A549 (cell line): ENCODE data around the gene ADGRL3. TPM values are rescaled to one million over a fixed set of nuclear protein-coding genes. Genes with fewer than 3 reads are reported as not detected.

Experiments
- ATAC-seq, 2 experiments: fragments of 200-7000 bp in 1 of 2; fragments of >200 bp in 1 of 2; cut with Nextera tagmentation in 1 of 2; cut with Tn5 transposase in 1 of 2; 3 replicates each; pipeline versions ENCODE4 v1.8.0 to v1.9.1; 2018 to 2020; ENCODE audit warnings: mild to moderate bottlenecking in 1 of 2, moderate library complexity in 1 of 2
- CTCF ChIA-PET: fragments of 300-600 bp; sonication (Branson Sonifier 250); formaldehyde crosslinking; extraction: SDS; loops from one replicate; lab custom pipeline; 2021; ENCODE audit warnings: antibody characterized with exemption, inconsistent platforms; lab: Yijun Ruan, JAX
- POLR2A ChIA-PET: fragments of 350-600 bp; formaldehyde crosslinking; extraction: SDS; loops from one replicate; lab custom pipeline; 2021; ENCODE audit warnings: antibody characterized with exemption, inconsistent platforms; lab: Yijun Ruan, JAX
- DNase-seq, 2 experiments: peaks; one replicate each; pipeline versions ENCODE4 v3.0.0 to v3.0.0-alpha.2; 2011 to 2016; ENCODE audit warnings: low read depth in 1 of 2, low spot score in 1 of 2
- FAIRE-seq: peaks from 2 replicates; lab custom pipeline; 2011; peaks lifted over from hg19 to GRCh38; lab: Jason Lieb, UNC
- H3K27ac ChIP-seq, 2 experiments: fragments of >200 bp; sonication (Bioruptor Twin); formaldehyde crosslinking; 3 replicates each; pipeline ENCODE4 v1.5.1; 2016 to 2017
- H3K4me1 ChIP-seq: fragments of >200 bp; sonication (Bioruptor Twin); formaldehyde crosslinking; 3 replicates; pipeline ENCODE4 v1.6.1; 2016
- H3K4me2 ChIP-seq: fragments of >200 bp; sonication (Bioruptor Twin); formaldehyde crosslinking; 3 replicates; pipeline ENCODE4 v1.6.1; 2016
- H3K4me3 ChIP-seq: fragments of >200 bp; sonication (Bioruptor Twin); formaldehyde crosslinking; 3 replicates; pipeline ENCODE4 v1.5.1; 2016
- H3K9me3 ChIP-seq: fragments of >200 bp; sonication (Bioruptor Twin); formaldehyde crosslinking; 3 replicates; pipeline ENCODE4 v1.6.1; 2016
- BHLHE40 ChIP-seq: IDR thresholded peaks from 2 replicates; pipeline ENCODE4 v1.6.1; 2012; ENCODE audit warnings: low read depth, low read length, inconsistent platforms
- CBX2 ChIP-seq: fragments of 200-600 bp; sonication (generic); IDR thresholded peaks from 2 replicates; pipeline ENCODE4 v1.6.1; 2016; ENCODE audit warnings: low read depth, mild to moderate bottlenecking, borderline replicate concordance
- CBX8 ChIP-seq: fragments of 200-600 bp; sonication (generic); IDR thresholded peaks from 2 replicates; pipeline ENCODE4 v1.6.1; 2016
- CEBPB ChIP-seq, 2 experiments: fragments of >200 bp in 1 of 2; sonication (Bioruptor Twin) in 1 of 2; formaldehyde crosslinking in 1 of 2; IDR thresholded peaks; 2 replicates each; pipeline ENCODE4 v1.6.1; 2012 to 2016
- CHD2 ChIP-seq: fragments of 150-350 bp; IDR thresholded peaks from 2 replicates; pipeline ENCODE4 v1.6.1; 2014; ENCODE audit warnings: low read length; ENCODE audit not compliant: partially characterized antibody
- EHMT2 ChIP-seq: fragments of 200-600 bp; sonication (generic); IDR thresholded peaks from 2 replicates; pipeline ENCODE4 v1.6.1; 2016; ENCODE audit warnings: antibody characterized with exemption, low read depth, mild to moderate bottlenecking, moderate library complexity
- ELK1 ChIP-seq: fragments of 150-350 bp; IDR thresholded peaks from 2 replicates; pipeline ENCODE4 v1.6.1; 2014; ENCODE audit warnings: low read depth, mild to moderate bottlenecking, low read length
- EP300 ChIP-seq, 2 experiments: fragments of >200 bp; sonication (Bioruptor Twin); formaldehyde crosslinking; IDR thresholded peaks; 2 replicates in 1 of 2; 3 replicates in 1 of 2; pipeline ENCODE4 v1.6.1; 2016 to 2017
- FOSB ChIP-seq: fragments of 250-450 bp; sonication (Bioruptor Pico); IDR thresholded peaks from 2 replicates; pipeline ENCODE4 v1.5.0; 2020; ENCODE audit warnings: mild to moderate bottlenecking, moderate library complexity
- GATA3 ChIP-seq: IDR thresholded peaks from 2 replicates; pipeline ENCODE4 v1.6.1; 2012; ENCODE audit warnings: borderline replicate concordance
- HDAC2 ChIP-seq: fragments of 200-600 bp; sonication (generic); IDR thresholded peaks from 2 replicates; pipeline ENCODE4 v1.6.1; 2016
- HEYL ChIP-seq: fragments of 250-450 bp; sonication (Bioruptor Pico); IDR thresholded peaks from 2 replicates; pipeline ENCODE4 v1.8.0; 2021; ENCODE audit warnings: mild to moderate bottlenecking, moderate library complexity
- HOXB13 ChIP-seq: fragments of 250-450 bp; sonication (Bioruptor Pico); IDR thresholded peaks from 2 replicates; pipeline ENCODE4 v1.5.0; 2020; ENCODE audit warnings: low read depth, mild to moderate bottlenecking, moderate library complexity
- HOXB5 ChIP-seq: fragments of 250-450 bp; sonication (Bioruptor Pico); IDR thresholded peaks from 2 replicates; pipeline ENCODE4 v1.5.0; 2020; ENCODE audit warnings: mild to moderate bottlenecking, moderate library complexity
- JUN ChIP-seq, 2 experiments: fragments of >200 bp; sonication (Bioruptor Twin); formaldehyde crosslinking; IDR thresholded peaks; 2 replicates in 1 of 2; 3 replicates in 1 of 2; pipeline ENCODE4 v1.6.1; 2016 to 2017
- JUNB ChIP-seq: fragments of >200 bp; sonication (Bioruptor Twin); formaldehyde crosslinking; IDR thresholded peaks from 2 replicates; pipeline ENCODE4 v1.6.1; 2016
- KDM5A ChIP-seq: fragments of 200-600 bp; sonication (generic); IDR thresholded peaks from 2 replicates; pipeline ENCODE4 v1.6.1; 2016; ENCODE audit warnings: antibody characterized with exemption, mild to moderate bottlenecking
- MAZ ChIP-seq: fragments of 150-350 bp; IDR thresholded peaks from 2 replicates; pipeline ENCODE4 v1.6.1; 2014; ENCODE audit warnings: antibody characterized with exemption, low read depth, low read length, borderline replicate concordance
- MYC ChIP-seq: IDR thresholded peaks from 2 replicates; pipeline ENCODE4 v1.6.1; 2012; ENCODE audit warnings: mild to moderate bottlenecking, inconsistent platforms, low read length, improper control_type of control experiment, borderline replicate concordance
- NFE2L2 ChIP-seq: fragments of 150-350 bp; conservative IDR thresholded peaks from 2 replicates; pipeline ENCODE4 v1.6.1; 2014; ENCODE audit warnings: low read length
- NR3C1 ChIP-seq: fragments of >200 bp; sonication (Bioruptor Twin); formaldehyde crosslinking; IDR thresholded peaks from 3 replicates; pipeline ENCODE4 v1.6.1; 2017
- RARB ChIP-seq: fragments of 250-450 bp; sonication (Bioruptor Pico); IDR thresholded peaks from 2 replicates; pipeline ENCODE4 v1.8.0; 2021; ENCODE audit warnings: mild to moderate bottlenecking, moderate library complexity
- RFX5 ChIP-seq: fragments of 450-650 bp; IDR thresholded peaks from 2 replicates; pipeline ENCODE4 v1.7.1; 2014; ENCODE audit warnings: antibody characterized with exemption, mild to moderate bottlenecking, moderate library complexity
- RNF2 ChIP-seq: fragments of 200-600 bp; sonication (generic); IDR thresholded peaks from 2 replicates; pipeline ENCODE4 v1.6.1; 2016; ENCODE audit warnings: low read depth, mild to moderate bottlenecking, antibody characterized with exemption, moderate library complexity, borderline replicate concordance
- ZC3H11A ChIP-seq: fragments of 450-650 bp; IDR thresholded peaks from 2 replicates; pipeline ENCODE4 v1.6.1; 2014; ENCODE audit warnings: antibody characterized with exemption, mild to moderate bottlenecking
- ZFP36 ChIP-seq: fragments of 450-650 bp; IDR thresholded peaks from 2 replicates; pipeline ENCODE4 v1.6.1; 2014; ENCODE audit warnings: borderline replicate concordance; ENCODE audit not compliant: partially characterized antibody
- ZSCAN20 ChIP-seq: fragments of 250-450 bp; sonication (Bioruptor Pico); IDR thresholded peaks from 2 replicates; pipeline ENCODE4 v1.8.0; 2022; ENCODE audit warnings: mild to moderate bottlenecking, moderate library complexity
- WGBS: methylation state at CpG from one replicate; pipeline ENCODE4 v1.1.6; 2017; ENCODE audit errors: missing lambda C conversion rate; 5-methylcytosine and 5-hydroxymethylcytosine counted together
- polyA plus RNA-seq, 4 experiments: library from polyadenylated mRNA; depleted of rRNA in 3 of 4; stranded (reverse); fragments of >200 nt; fragmentation: RNase III in 1 of 4; extraction: RNeasy Plus Mini Kit Qiagen cat#74134 plus additional on column Dnase treatment in 1 of 4; gene quantifications; 2 replicates in 3 of 4; 3 replicates in 1 of 4; pipeline ENCODE4 v1.2.3, GENCODE V29; 2011 to 2017
- TF ChIP-seq, protein P1 (sequence below): IDR thresholded peaks from 2 replicates; pipeline ENCODE4 v1.6.1; 2012
- TF ChIP-seq, protein P2 (sequence below): fragments of >200 bp; sonication (Bioruptor Twin); formaldehyde crosslinking; IDR thresholded peaks from 2 replicates; pipeline ENCODE4 v1.6.1; 2016

The ADGRL3 gene
- polyA plus RNA-seq, 2 of the 4 experiments (the other 2 are of a cell fraction): 0.05 to 0.12 TPM

GRCh38 chr4:61934198-61934597, 734.1 kb downstream of the ADGRL3 start:
- no peak for FAIRE-seq
- POLR2A ChIA-PET: no interaction called here
- CTCF ChIA-PET: no interaction called here
- Histone ChIP-seq H3K4me1 (no peaks in the 10 kb centered on the region), H3K9me3 (no peaks in the 10 kb centered on the region), H3K4me3 (no peak overlapping the region), H3K27ac (no peak overlapping the region)
- no peak for ATAC-seq
- no peak for DNase-seq
- no peak for TF ChIP-seq ELK1
- TF ChIP-seq EP300 (IDR thresholded peaks at IDR 0.05): no peak
- TF ChIP-seq RNF2: no peak
- no peak for TF ChIP-seq NFE2L2
- TF ChIP-seq, protein P1, sequence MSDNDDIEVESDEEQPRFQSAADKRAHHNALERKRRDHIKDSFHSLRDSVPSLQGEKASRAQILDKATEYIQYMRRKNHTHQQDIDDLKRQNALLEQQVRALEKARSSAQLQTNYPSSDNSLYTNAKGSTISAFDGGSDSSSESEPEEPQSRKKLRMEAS: no peak
- TF ChIP-seq GATA3: no peak
- TF ChIP-seq HEYL (CRISPR knock-in tag): no peak
- no peak for TF ChIP-seq CBX8
- no peak for TF ChIP-seq CBX2
- TF ChIP-seq, all 56 proteins: peak for 0
- H3K4me2 ChIP-seq: no peak overlapping the region

DNA sequence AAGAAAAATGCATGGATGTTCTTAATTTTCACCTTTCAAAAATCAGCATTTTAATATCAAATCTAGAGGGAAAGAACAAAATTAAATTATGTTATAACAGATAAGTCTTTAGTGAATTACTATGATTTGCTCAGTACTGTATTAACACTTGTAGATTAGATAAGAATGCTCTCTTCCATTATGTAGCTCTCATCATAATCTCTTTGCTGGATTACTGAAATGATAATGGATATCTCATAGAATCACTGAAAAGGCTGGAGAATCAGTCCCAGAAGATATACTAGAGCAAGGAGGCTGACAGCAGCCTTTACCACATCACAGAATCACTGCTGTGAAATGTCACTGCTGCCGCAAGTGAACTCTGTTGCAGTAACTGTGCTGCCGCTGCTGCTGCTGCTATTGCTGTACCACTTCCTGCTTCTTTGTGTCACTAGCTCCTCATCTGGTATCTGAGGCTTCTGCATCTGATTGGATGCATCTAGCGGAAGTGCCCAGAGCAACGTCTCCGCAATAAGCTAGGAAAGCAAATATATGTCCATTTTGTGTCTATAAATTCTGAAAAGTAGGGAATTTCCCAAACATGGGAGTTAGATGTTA, 738.2 kb downstream of the ADGRL3 start:
- no peaks in the 10 kb centered on the region for H3K4me1 ChIP-seq
- H3K27ac ChIP-seq: no peak overlapping the region
- ChIA-PET POLR2A (no interaction called here), CTCF (no interaction called here)
- WGBS: 72% methylated on average over 4 of the region's 5 CpGs
- ATAC-seq: no peak
- no peak for FAIRE-seq
- no peak overlapping the region for H3K4me3 ChIP-seq
- no peaks in the 10 kb centered on the region for H3K9me3 ChIP-seq
- no peak for DNase-seq
- no peak overlapping the region for H3K4me2 ChIP-seq
- TF ChIP-seq CBX8: no peak
- no peak for TF ChIP-seq HOXB5 (CRISPR knock-in tag)
- no peak for TF ChIP-seq KDM5A
- TF ChIP-seq HDAC2: no peak
- TF ChIP-seq RFX5: no peak
- no peak for TF ChIP-seq NR3C1
- no peak for TF ChIP-seq BHLHE40
- no peak for TF ChIP-seq CBX2
- TF ChIP-seq HOXB13 (CRISPR knock-in tag): no peak
- no peak for TF ChIP-seq ZSCAN20 (CRISPR knock-in tag)
- TF ChIP-seq JUNB: no peak
- no peak for TF ChIP-seq JUN (IDR thresholded peaks at IDR 0.05)
- TF ChIP-seq, protein P2, sequence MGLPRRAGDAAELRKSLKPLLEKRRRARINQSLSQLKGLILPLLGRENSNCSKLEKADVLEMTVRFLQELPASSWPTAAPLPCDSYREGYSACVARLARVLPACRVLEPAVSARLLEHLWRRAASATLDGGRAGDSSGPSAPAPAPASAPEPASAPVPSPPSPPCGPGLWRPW: no peak
- no peak for TF ChIP-seq MYC
- no peak for TF ChIP-seq CHD2
- TF ChIP-seq RNF2: no peak
- TF ChIP-seq FOSB (CRISPR knock-in tag): no peak
- no peak for TF ChIP-seq MAZ
- TF ChIP-seq ZC3H11A: no peak
- TF ChIP-seq, all 56 proteins: peak for 0

- DNase-seq (no peak), ATAC-seq (no peak), FAIRE-seq (no peak)
- Histone ChIP-seq H3K4me3 (no peak overlapping the region), H3K9me3 (no peaks in the 10 kb centered on the region), H3K4me1 (no peaks in the 10 kb centered on the region), H3K4me2 (no peak overlapping the region), H3K27ac (no peak overlapping the region)
- TF ChIP-seq RARB (CRISPR knock-in tag) (no peak), CBX8 (no peak), ZFP36 (no peak), CEBPB (IDR thresholded peaks at IDR 0.05) (no peak), EHMT2 (no peak), ZC3H11A (no peak), JUNB (no peak)
- ChIA-PET POLR2A (no interaction called here), CTCF (no interaction called here)
- 22% methylated on average over 2 of the region's 2 CpGs for WGBS
These were observed 750.5 kb downstream of the ADGRL3 start for GRCh38 chr4:61950625-61951024.
